ENCODE data around the gene CKM.

CKM gene

GRCh38 chr19:45333609-45334303 lies 11.1 kb upstream of the CKM start:
- no peak for TF ChIP-seq ZFX (IDR thresholded peaks at IDR 0.05; ENCODE audit: borderline replicate concordance)
- TF ChIP-seq CTCF (IDR thresholded peaks at IDR 0.05), result no peak

DNA sequence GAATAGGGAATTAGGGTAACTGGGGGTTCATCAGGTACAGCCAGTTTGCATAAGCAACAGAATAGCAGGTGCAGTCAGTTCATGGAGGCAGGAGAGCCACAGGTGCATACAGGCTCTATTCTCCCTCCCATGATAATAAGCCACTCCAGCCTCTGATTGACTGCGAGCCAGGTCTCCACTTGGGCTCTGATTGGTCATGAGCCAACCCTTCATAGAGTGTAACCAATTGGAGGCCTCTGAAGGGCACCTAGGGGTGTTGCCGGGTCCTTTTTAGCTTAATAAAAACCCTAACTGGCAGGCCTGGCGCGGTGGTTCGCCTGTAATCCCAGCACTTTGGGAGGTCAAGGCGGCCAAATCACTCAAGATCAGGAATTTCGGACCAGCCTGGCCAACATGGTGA lies 8.7 kb upstream of the CKM start:
- TF ChIP-seq CTCF (IDR thresholded peaks at IDR 0.05), result no peak
- no peak for TF ChIP-seq ZFX (IDR thresholded peaks at IDR 0.05; ENCODE audit: borderline replicate concordance)
- H3K27ac ChIP-seq, result no peak overlapping the region

More at GRCh38 chr19:45333609-45334303, 11.1 kb upstream of the CKM start:
- H3K27ac ChIP-seq, result no peak overlapping the region

GRCh38 chr19:45327404-45328143 lies 4.9 kb upstream of the CKM start:
- no peak overlapping the region for H3K27ac ChIP-seq
- TF ChIP-seq CTCF (IDR thresholded peaks at IDR 0.05), result no peak
- TF ChIP-seq ZFX (IDR thresholded peaks at IDR 0.05; ENCODE audit: borderline replicate concordance), result no peak

GRCh38 chr19:45324349-45324907 lies 1.8 kb upstream of the CKM start:
- no peak overlapping the region for H3K27ac ChIP-seq
- TF ChIP-seq ZFX (IDR thresholded peaks at IDR 0.05; ENCODE audit: borderline replicate concordance) (no peak), CTCF (IDR thresholded peaks at IDR 0.05) (no peak)

- TF ChIP-seq CTCF (IDR thresholded peaks at IDR 0.05) (no peak), ZFX (IDR thresholded peaks at IDR 0.05; ENCODE audit: borderline replicate concordance) (no peak)
- no peak overlapping the region for H3K27ac ChIP-seq
Measured at GRCh38 chr19:45323671-45324081, 1.0 kb upstream of the CKM start.

DNA sequence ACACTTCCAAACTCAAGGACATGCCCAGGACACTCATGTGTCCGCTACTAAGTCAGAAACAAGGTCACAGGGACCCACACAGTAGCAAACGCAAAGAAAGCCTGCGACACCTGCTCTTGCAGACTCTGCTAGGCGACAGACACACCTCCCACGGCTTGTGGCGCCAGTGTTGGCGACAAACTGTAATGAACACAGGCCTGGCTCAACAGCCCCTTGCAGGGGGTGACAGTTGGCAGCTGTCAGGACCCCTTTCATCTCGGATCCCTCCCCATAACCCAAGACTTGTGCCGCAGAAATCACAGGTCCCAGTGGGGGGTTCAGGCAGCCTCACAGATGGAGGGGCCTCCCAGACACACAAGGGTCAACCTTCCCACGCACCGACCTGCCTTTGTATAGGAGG lies 364 bp downstream of the CKM start:
- no peak for TF ChIP-seq ZFX (IDR thresholded peaks at IDR 0.05; ENCODE audit: borderline replicate concordance)
- TF ChIP-seq CTCF (IDR thresholded peaks at IDR 0.05), result no peak
- no peak overlapping the region for H3K27ac ChIP-seq

GRCh38 chr19:45321848-45322247 lies 827 bp downstream of the CKM start:
- no peak overlapping the region for H3K27ac ChIP-seq
- no peak for TF ChIP-seq ZFX (IDR thresholded peaks at IDR 0.05; ENCODE audit: borderline replicate concordance)
- no peak for TF ChIP-seq CTCF (IDR thresholded peaks at IDR 0.05)
